GM12878 (cell line): ENCODE data around the gene ORM2.

Experiments used
- ATF2 ChIP-seq: IDR thresholded peaks from 2 replicates; pipeline ENCODE4 v1.6.1; 2012; ENCODE audit warnings: low read length, inconsistent platforms
- ATF3 ChIP-seq: IDR thresholded peaks from 2 replicates; pipeline ENCODE4 v1.6.1; 2011; ENCODE audit warnings: low read depth, mild to moderate bottlenecking, low read length, moderate library complexity, borderline replicate concordance; ENCODE audit errors: extremely low read depth
- CTCF ChIP-seq, 3 experiments: IDR thresholded peaks in 2 of 3; conservative IDR thresholded peaks in 1 of 3; 2 replicates each; pipeline ENCODE4 v1.5.1; 2011; ENCODE audit warnings: low read depth in 3 of 3, low read length in 3 of 3, mild to moderate bottlenecking in 3 of 3, control low read depth in 2 of 3, moderate library complexity in 2 of 3, inconsistent platforms in 1 of 3, mixed read lengths in 1 of 3; ENCODE audit not compliant: control insufficient read depth in 2 of 3, insufficient read depth in 1 of 3; ENCODE audit errors: extremely low read depth in 1 of 3
- HCFC1 ChIP-seq: fragments of 150-350 bp; IDR thresholded peaks from 2 replicates; pipeline ENCODE4 v1.6.1; 2014; ENCODE audit warnings: low read length
- HDGF ChIP-seq: fragments of 450-650 bp; IDR thresholded peaks from 2 replicates; pipeline ENCODE4 v1.6.1; 2016; ENCODE audit warnings: antibody characterized with exemption
- NFIC ChIP-seq: IDR thresholded peaks from 2 replicates; pipeline ENCODE4 v1.6.1; 2012; ENCODE audit warnings: low read depth, mild to moderate bottlenecking, inconsistent platforms, low read length, moderate library complexity
- NR2C2 ChIP-seq: IDR thresholded peaks from 2 replicates; pipeline ENCODE4 v1.6.1; 2011; ENCODE audit warnings: borderline replicate concordance, low read depth; ENCODE audit not compliant: control insufficient read depth, insufficient read length
- POLR2AphosphoS5 ChIP-seq: IDR thresholded peaks from 2 replicates; pipeline ENCODE4 v1.6.1; 2011; ENCODE audit warnings: mild to moderate bottlenecking, low read length, inconsistent platforms
- REST ChIP-seq: IDR thresholded peaks from 2 replicates; pipeline ENCODE4 v1.6.1; 2012; ENCODE audit warnings: mild to moderate bottlenecking, low read depth, low read length
- SMARCA5 ChIP-seq: fragments of 450-650 bp; IDR thresholded peaks from 2 replicates; pipeline ENCODE4 v1.6.1; 2017; ENCODE audit warnings: mild to moderate bottlenecking
- TCF12 ChIP-seq: IDR thresholded peaks from 2 replicates; pipeline ENCODE4 v1.6.1; 2011; ENCODE audit warnings: low read depth, mild to moderate bottlenecking, low read length
- ZNF274 ChIP-seq: IDR thresholded peaks from one replicate; pipeline ENCODE4 v1.8.0; 2011; ENCODE audit not compliant: insufficient read length, insufficient read depth

DNA sequence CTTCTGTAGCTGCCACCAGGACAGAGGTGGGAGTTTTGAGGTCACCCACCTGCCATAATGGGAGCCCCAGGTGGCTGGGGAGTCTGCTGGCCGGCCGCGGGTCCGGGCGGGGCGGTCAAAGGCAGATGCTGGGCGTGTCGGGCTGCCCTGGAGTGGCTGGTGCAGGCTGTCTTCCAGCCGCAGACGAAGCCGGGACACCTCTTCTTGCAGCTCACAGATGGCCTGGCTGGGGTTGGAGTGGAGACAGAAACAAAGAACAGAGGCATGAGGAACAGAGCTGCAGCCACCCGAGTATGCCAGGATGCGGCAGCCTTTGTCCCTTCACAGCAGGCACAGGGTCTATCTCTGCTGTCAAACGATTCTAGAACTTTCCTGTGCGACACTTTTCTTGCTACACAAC, 18.0 kb downstream of the ORM2 start:
- TF ChIP-seq REST (no peak), CTCF (IDR thresholded peaks at IDR 0.05 in 2 of 3, conservative IDR thresholded peaks at IDR 0.05 in 1 of 3; ENCODE audit: control insufficient read depth in 2 of 3, extremely low read depth in 1 of 3, insufficient read depth in 1 of 3, low read depth in 3 of 3, low read length in 3 of 3) (no peak), HDGF (no peak), HCFC1 (no peak), ATF3 (no peak), POLR2AphosphoS5 (no peak), SMARCA5 (no peak), ZNF274 (no peak), ATF2 (no peak), NFIC (no peak), NR2C2 (no peak), TCF12 (no peak)
